ENCODE measurements around the gene TRIM33. TPM values are rescaled to one million over a fixed set of nuclear protein-coding genes. Genes with fewer than 3 reads are reported as not detected.

The TRIM33 gene
- total RNA-seq, 1 donor from 2014 or later: 31.8 TPM

DNA sequence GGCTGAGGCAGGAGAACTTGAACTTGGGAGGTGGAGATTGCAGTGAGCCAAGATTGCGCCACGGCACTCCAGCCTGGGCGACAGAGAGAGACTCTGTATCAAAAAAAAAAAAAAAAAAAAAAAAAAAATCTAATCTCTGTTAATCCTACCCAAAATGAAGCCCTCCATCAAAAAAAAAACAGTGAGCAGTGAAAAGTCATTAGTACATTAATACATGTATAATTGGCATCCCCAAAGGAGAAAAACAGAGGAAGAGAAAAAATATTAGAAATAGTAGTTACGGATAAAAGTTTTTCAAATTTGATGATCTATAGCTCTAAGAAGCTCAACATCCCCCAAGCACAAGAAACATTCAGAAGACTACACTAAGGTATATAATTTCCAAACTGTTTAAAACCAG, 71.6 kb downstream of the TRIM33 start:
- peaks cover 9% of the 10 kb centered on the region for H3K36me3 Mint-ChIP-seq (ENCODE audit: low read depth, unreplicated experiment)
- no peak overlapping the region for H3K4me3 Mint-ChIP-seq (ENCODE audit: unreplicated experiment)
- TF ChIP-seq EZH2 (IDR thresholded peaks at IDR 0.05; ENCODE audit: insufficient read depth, low read length) (no peak), CTCF (IDR thresholded peaks at IDR 0.05; ENCODE audit: insufficient read depth, low read depth, low read length) (no peak)
- no peak for FAIRE-seq
- Histone ChIP-seq H2AFZ (ENCODE audit: low read depth, low read length) (no peak overlapping the region), H3K9ac (ENCODE audit: low read length) (no peak overlapping the region), H3K4me3 (ENCODE audit: insufficient read depth, low read depth, low read length) (no peak overlapping the region), H3K27me3 (ENCODE audit: insufficient read depth, low read length) (no peaks in the 10 kb centered on the region), H3K9me3 (ENCODE audit: insufficient read depth, low read depth, low read length) (no peaks in the 10 kb centered on the region), H3K27ac (ENCODE audit: low read depth, low read length) (no peak overlapping the region), H3K79me2 (ENCODE audit: insufficient read depth, low read length) (peaks cover 16% of the 10 kb centered on the region), H3K4me2 (ENCODE audit: low read length) (no peak overlapping the region), H3K36me3 (ENCODE audit: insufficient read depth, low read length) (peaks cover 10% of the 10 kb centered on the region), H4K20me1 (ENCODE audit: insufficient read depth, low read length) (peaks cover 11% of the 10 kb centered on the region), H3K4me1 (ENCODE audit: insufficient read depth, low read length) (no peaks in the 10 kb centered on the region)
- no peaks in the 10 kb centered on the region for H3K27me3 Mint-ChIP-seq (ENCODE audit: low read depth, unreplicated experiment)
- no peaks in the 10 kb centered on the region for H3K9me3 Mint-ChIP-seq (ENCODE audit: unreplicated experiment)
- peaks cover 4% of the 10 kb centered on the region for H3K4me1 Mint-ChIP-seq (ENCODE audit: low read depth, unreplicated experiment)
- no peak for DNase-seq (ENCODE audit: low read depth)
- H3K27ac Mint-ChIP-seq (ENCODE audit: unreplicated experiment): no peak overlapping the region

DNA sequence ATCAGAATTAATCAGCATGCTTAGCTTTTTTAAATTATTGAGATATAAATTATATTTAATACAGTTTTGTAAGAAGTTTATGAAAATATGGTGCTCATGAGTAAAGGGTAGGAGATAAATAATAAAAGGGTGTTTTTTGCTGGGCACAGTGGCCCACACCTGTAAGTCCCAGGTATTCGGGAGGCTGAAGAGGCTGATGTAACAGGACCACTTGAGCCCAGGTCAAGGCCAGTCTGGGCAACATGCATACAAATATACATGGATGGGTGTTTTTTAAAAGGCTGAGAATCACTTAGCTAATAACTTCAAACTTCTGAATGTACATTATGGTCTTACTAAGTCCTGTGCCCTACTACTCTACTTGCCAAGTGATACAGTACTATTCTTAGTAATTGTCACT, 73.2 kb downstream of the TRIM33 start:
- H3K9ac ChIP-seq (ENCODE audit: low read length): no peak overlapping the region
- Mint-ChIP-seq H3K27ac (ENCODE audit: unreplicated experiment) (no peak overlapping the region), H3K27me3 (ENCODE audit: low read depth, unreplicated experiment) (no peaks in the 10 kb centered on the region), H3K36me3 (ENCODE audit: low read depth, unreplicated experiment) (peaks cover 9% of the 10 kb centered on the region), H3K4me1 (ENCODE audit: low read depth, unreplicated experiment) (peaks cover 4% of the 10 kb centered on the region), H3K9me3 (ENCODE audit: unreplicated experiment) (no peaks in the 10 kb centered on the region), H3K4me3 (ENCODE audit: unreplicated experiment) (no peak overlapping the region)
- DNase-seq (ENCODE audit: low read depth): no peak
- no peak for TF ChIP-seq EZH2 (IDR thresholded peaks at IDR 0.05; ENCODE audit: insufficient read depth, low read length)
- no peak for TF ChIP-seq CTCF (IDR thresholded peaks at IDR 0.05; ENCODE audit: insufficient read depth, low read depth, low read length)
- no peak overlapping the region for H2AFZ ChIP-seq (ENCODE audit: low read depth, low read length)
- no peaks in the 10 kb centered on the region for H3K9me3 ChIP-seq (ENCODE audit: insufficient read depth, low read depth, low read length)
- peaks cover 6% of the 10 kb centered on the region for H4K20me1 ChIP-seq (ENCODE audit: insufficient read depth, low read length)
- H3K79me2 ChIP-seq (ENCODE audit: insufficient read depth, low read length): peaks cover 16% of the 10 kb centered on the region
- no peaks in the 10 kb centered on the region for H3K27me3 ChIP-seq (ENCODE audit: insufficient read depth, low read length)
- FAIRE-seq: no peak
- H3K4me2 ChIP-seq (ENCODE audit: low read length): no peak overlapping the region
- H3K27ac ChIP-seq (ENCODE audit: low read depth, low read length): no peak overlapping the region
- no peak overlapping the region for H3K4me3 ChIP-seq (ENCODE audit: insufficient read depth, low read depth, low read length)
- peaks cover 3% of the 10 kb centered on the region for H3K36me3 ChIP-seq (ENCODE audit: insufficient read depth, low read length)
- H3K4me1 ChIP-seq (ENCODE audit: insufficient read depth, low read length): no peaks in the 10 kb centered on the region

GRCh38 chr1:114436799-114437198, 74.2 kb downstream of the TRIM33 start:
- no peaks in the 10 kb centered on the region for H3K4me1 ChIP-seq (ENCODE audit: insufficient read depth, low read length)
- no peaks in the 10 kb centered on the region for H3K9me3 ChIP-seq (ENCODE audit: insufficient read depth, low read depth, low read length)
- H3K4me3 ChIP-seq (ENCODE audit: insufficient read depth, low read depth, low read length): no peak overlapping the region
- no peak for TF ChIP-seq EZH2 (IDR thresholded peaks at IDR 0.05; ENCODE audit: insufficient read depth, low read length)
- no peak for TF ChIP-seq CTCF (IDR thresholded peaks at IDR 0.05; ENCODE audit: insufficient read depth, low read depth, low read length)
- H3K4me3 Mint-ChIP-seq (ENCODE audit: unreplicated experiment): no peak overlapping the region
- no peaks in the 10 kb centered on the region for H3K27me3 Mint-ChIP-seq (ENCODE audit: low read depth, unreplicated experiment)
- FAIRE-seq (no peak), DNase-seq (ENCODE audit: low read depth) (no peak)
- no peak overlapping the region for H3K9ac ChIP-seq (ENCODE audit: low read length)
- peaks cover 9% of the 10 kb centered on the region for H3K36me3 Mint-ChIP-seq (ENCODE audit: low read depth, unreplicated experiment)
- H3K27ac ChIP-seq (ENCODE audit: low read depth, low read length): no peak overlapping the region
- H3K4me1 Mint-ChIP-seq (ENCODE audit: low read depth, unreplicated experiment): peaks cover 4% of the 10 kb centered on the region
- H3K27ac Mint-ChIP-seq (ENCODE audit: unreplicated experiment): no peak overlapping the region
- H3K4me2 ChIP-seq (ENCODE audit: low read length): no peak overlapping the region
- H3K36me3 ChIP-seq (ENCODE audit: insufficient read depth, low read length): peaks cover 3% of the 10 kb centered on the region
- H3K79me2 ChIP-seq (ENCODE audit: insufficient read depth, low read length): peaks cover 16% of the 10 kb centered on the region
- no peaks in the 10 kb centered on the region for H3K9me3 Mint-ChIP-seq (ENCODE audit: unreplicated experiment)
- peaks cover 6% of the 10 kb centered on the region for H4K20me1 ChIP-seq (ENCODE audit: insufficient read depth, low read length)
- no peaks in the 10 kb centered on the region for H3K27me3 ChIP-seq (ENCODE audit: insufficient read depth, low read length)
- H2AFZ ChIP-seq (ENCODE audit: low read depth, low read length): no peak overlapping the region
